Spleen (tissue), 7 donors: ENCODE measurements around the gene NFYC.

Experiments
- POLR2AphosphoS5 ChIP-seq, 3 donors: sonication (generic); formaldehyde crosslinking; IDR thresholded peaks; one replicate each; pipeline ENCODE4 v1.5.1; 2017; ENCODE audit warnings: antibody characterized with exemption in 3 of 3
- TF ChIP-seq, protein P1 (sequence below), 11 experiments: fragments of 200-600 bp in 7 of 11; fragments of 450-650 bp in 4 of 11; sonication (generic) in 4 of 11; IDR thresholded peaks in 8 of 11; conservative IDR thresholded peaks in 3 of 11; 1 replicate in 7 of 11; 2 replicates in 4 of 11; pipeline versions ENCODE4 v1.4.0 to v1.8.0; 2016 to 2021; ENCODE audit warnings: antibody characterized with exemption in 11 of 11, inconsistent platforms in 4 of 11, mild to moderate bottlenecking in 1 of 11
- donor health status: DM: no; HTN: no; CAD: no; lungs with moderate emphysema.
- donor health status: DM: no; HTN: no; CAD: no.
- donor health status: DM: no; HTN: no; CAD: no.

DNA sequence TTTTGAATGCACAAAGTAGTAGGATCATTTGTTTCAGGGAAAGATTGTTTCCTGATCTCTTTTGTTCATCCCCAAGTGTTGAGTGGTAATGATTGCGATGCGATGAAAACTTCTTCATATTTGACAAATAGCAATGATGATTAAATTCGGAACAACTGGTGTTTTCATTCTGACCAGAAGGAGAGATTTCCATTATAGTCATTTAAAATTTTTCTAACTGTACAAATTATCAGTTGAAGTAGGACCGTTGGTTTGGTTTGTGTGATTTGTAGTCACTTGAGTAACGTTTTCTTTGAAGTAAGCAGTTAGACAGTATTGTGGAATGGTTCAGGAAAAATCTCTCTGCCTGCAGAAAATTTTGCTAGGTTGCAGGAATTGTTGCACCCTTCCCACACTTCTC lies 5.9 kb downstream of the NFYC start:
- no peak for TF ChIP-seq POLR2AphosphoS5 (IDR thresholded peaks at IDR 0.05)
- TF ChIP-seq, protein P1, sequence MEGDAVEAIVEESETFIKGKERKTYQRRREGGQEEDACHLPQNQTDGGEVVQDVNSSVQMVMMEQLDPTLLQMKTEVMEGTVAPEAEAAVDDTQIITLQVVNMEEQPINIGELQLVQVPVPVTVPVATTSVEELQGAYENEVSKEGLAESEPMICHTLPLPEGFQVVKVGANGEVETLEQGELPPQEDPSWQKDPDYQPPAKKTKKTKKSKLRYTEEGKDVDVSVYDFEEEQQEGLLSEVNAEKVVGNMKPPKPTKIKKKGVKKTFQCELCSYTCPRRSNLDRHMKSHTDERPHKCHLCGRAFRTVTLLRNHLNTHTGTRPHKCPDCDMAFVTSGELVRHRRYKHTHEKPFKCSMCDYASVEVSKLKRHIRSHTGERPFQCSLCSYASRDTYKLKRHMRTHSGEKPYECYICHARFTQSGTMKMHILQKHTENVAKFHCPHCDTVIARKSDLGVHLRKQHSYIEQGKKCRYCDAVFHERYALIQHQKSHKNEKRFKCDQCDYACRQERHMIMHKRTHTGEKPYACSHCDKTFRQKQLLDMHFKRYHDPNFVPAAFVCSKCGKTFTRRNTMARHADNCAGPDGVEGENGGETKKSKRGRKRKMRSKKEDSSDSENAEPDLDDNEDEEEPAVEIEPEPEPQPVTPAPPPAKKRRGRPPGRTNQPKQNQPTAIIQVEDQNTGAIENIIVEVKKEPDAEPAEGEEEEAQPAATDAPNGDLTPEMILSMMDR (IDR thresholded peaks at IDR 0.05 in 8 of 11, conservative IDR thresholded peaks at IDR 0.05 in 3 of 11), result no peak
